Vagina (tissue), 2 donors: ENCODE measurements around the gene LMCD1. TPM values are rescaled to one million over a fixed set of nuclear protein-coding genes. Genes with fewer than 3 reads are reported as not detected.

ENCODE experiments used
- DNase-seq, 2 donors: peaks; one replicate each; pipeline ENCODE4 v3.0.0-alpha.2; 2017; ENCODE audit errors: extremely low spot score in 2 of 2
- H3K27ac ChIP-seq: fragments of 200-600 bp; sonication (generic); one replicate; pipeline ENCODE4 v1.5.1; 2019
- H3K27me3 ChIP-seq: fragments of 200-600 bp; sonication (generic); one replicate; pipeline ENCODE4 v1.5.1; 2019
- H3K36me3 ChIP-seq, 2 donors: fragments of 200-600 bp; sonication (generic); one replicate each; pipeline ENCODE4 v1.5.1; 2017 to 2019
- H3K4me1 ChIP-seq: fragments of 200-600 bp; sonication (generic); one replicate; pipeline ENCODE4 v1.5.1; 2019
- H3K4me3 ChIP-seq, 2 donors: fragments of 200-600 bp; sonication (generic); 1 replicate in 1 of 2; 2 replicates in 1 of 2; pipeline ENCODE4 v1.5.1; 2016 to 2019
- H3K9me3 ChIP-seq: fragments of 200-600 bp; sonication (generic); one replicate; pipeline ENCODE4 v1.5.1; 2019
- POLR2A ChIP-seq, 2 donors: fragments of 450-650 bp; IDR thresholded peaks; one replicate each; pipeline ENCODE4 v1.6.1; 2017; ENCODE audit warnings: antibody characterized with exemption in 2 of 2, mild to moderate bottlenecking in 2 of 2, moderate library complexity in 2 of 2
- POLR2AphosphoS5 ChIP-seq, 2 donors: sonication (generic); formaldehyde crosslinking; IDR thresholded peaks; one replicate each; pipeline ENCODE4 v1.9.0; 2017; ENCODE audit warnings: antibody characterized with exemption in 2 of 2, mild to moderate bottlenecking in 2 of 2, low read depth in 1 of 2; ENCODE audit not compliant: insufficient read depth in 1 of 2
- intact Hi-C: fragments of 100-400 bp; cut with DNase I; formaldehyde crosslinking; loops from one replicate; pipeline ENCODE4 v1.15.1; 2023
- total RNA-seq: library from RNA; depleted of rRNA; stranded (reverse); fragments of >200 nt; gene quantifications from one replicate; pipeline ENCODE4 v1.2.3, GENCODE V29; 2016
- TF ChIP-seq, protein P1 (sequence below), 3 experiments: fragments of 450-650 bp in 2 of 3; fragments of 200-600 bp in 1 of 3; sonication (generic) in 1 of 3; IDR thresholded peaks; one replicate each; pipeline ENCODE4 v1.5.1; 2017 to 2019; ENCODE audit warnings: antibody characterized with exemption in 3 of 3, mild to moderate bottlenecking in 2 of 3, moderate library complexity in 2 of 3

LMCD1 gene
- total RNA-seq, 1 donor from 2014 or later = 78.3 TPM

DNA sequence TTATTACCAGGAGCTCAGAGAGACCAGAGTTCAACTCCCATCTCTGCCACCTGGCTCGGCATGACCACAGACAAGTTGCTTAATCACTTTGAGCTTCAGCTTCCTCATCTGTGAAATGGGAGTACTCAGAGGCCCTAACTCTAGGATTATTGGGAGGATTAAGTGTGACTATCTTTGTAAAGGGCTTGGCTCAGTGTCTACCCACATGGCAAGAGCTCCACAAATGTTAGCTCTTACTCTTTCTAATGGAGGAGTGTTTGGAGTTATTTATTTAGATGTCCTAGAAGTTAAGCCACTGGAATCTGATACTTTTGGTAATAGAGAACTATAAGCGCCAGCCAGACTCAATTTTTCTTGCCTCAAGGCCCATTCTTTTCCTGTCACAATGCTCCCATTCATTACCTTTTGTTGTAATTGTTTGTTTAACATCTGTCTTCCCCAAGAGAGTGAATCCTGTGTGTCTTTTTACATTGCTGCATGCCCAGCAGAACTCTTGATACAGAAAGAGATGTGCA, 12.3 kb upstream of the LMCD1 start:
- Histone ChIP-seq H3K4me3 (no peak overlapping the region), H3K9me3 (no peaks in the 10 kb centered on the region), H3K27ac (peak overlapping the region; percentile 49), H3K27me3 (no peaks in the 10 kb centered on the region), H3K4me1 (peaks cover 24% of the 10 kb centered on the region), H3K36me3 (no peaks in the 10 kb centered on the region)
- no peak for TF ChIP-seq POLR2A (IDR thresholded peaks at IDR 0.05)
- TF ChIP-seq, protein P1, sequence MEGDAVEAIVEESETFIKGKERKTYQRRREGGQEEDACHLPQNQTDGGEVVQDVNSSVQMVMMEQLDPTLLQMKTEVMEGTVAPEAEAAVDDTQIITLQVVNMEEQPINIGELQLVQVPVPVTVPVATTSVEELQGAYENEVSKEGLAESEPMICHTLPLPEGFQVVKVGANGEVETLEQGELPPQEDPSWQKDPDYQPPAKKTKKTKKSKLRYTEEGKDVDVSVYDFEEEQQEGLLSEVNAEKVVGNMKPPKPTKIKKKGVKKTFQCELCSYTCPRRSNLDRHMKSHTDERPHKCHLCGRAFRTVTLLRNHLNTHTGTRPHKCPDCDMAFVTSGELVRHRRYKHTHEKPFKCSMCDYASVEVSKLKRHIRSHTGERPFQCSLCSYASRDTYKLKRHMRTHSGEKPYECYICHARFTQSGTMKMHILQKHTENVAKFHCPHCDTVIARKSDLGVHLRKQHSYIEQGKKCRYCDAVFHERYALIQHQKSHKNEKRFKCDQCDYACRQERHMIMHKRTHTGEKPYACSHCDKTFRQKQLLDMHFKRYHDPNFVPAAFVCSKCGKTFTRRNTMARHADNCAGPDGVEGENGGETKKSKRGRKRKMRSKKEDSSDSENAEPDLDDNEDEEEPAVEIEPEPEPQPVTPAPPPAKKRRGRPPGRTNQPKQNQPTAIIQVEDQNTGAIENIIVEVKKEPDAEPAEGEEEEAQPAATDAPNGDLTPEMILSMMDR (IDR thresholded peaks at IDR 0.05) = no peak
- no peak for TF ChIP-seq POLR2AphosphoS5 (IDR thresholded peaks at IDR 0.05; ENCODE audit: insufficient read depth in 1 of 2, low read depth in 1 of 2)
- DNase-seq = no peak
- intact Hi-C loops = no loop called here

DNA sequence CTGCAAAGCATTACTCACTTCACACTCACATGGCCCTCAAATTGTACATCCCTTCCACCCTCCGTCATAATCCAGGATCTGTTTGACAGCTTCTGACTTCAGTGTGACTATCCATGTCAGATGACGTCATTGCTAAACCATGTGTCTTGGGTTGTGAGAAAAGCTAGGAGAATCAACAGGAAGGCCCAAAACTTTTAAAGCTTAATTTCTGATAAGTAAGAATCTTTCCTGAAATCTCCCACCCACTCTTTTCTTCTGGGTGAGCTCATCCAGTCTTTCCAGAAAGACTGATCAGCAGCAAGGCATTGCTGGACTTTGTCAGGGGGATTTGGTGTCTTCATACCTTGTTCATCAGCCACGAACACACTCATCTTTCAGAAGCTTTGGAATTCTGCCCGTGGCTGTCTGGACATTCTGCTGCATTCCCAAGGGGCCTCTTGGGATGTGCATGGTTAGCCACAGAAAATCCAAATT, 11.5 kb upstream of the LMCD1 start:
- Histone ChIP-seq H3K36me3 (no peaks in the 10 kb centered on the region), H3K27me3 (no peaks in the 10 kb centered on the region), H3K9me3 (no peaks in the 10 kb centered on the region), H3K27ac (peak overlapping the region; percentile 49), H3K4me1 (peaks cover 24% of the 10 kb centered on the region), H3K4me3 (no peak overlapping the region)
- intact Hi-C loops = no loop called here
- no peak for DNase-seq
- TF ChIP-seq POLR2AphosphoS5 (IDR thresholded peaks at IDR 0.05; ENCODE audit: insufficient read depth in 1 of 2, low read depth in 1 of 2) (no peak), POLR2A (IDR thresholded peaks at IDR 0.05) (no peak)
- TF ChIP-seq, protein P1 (IDR thresholded peaks at IDR 0.05) = no peak

DNA sequence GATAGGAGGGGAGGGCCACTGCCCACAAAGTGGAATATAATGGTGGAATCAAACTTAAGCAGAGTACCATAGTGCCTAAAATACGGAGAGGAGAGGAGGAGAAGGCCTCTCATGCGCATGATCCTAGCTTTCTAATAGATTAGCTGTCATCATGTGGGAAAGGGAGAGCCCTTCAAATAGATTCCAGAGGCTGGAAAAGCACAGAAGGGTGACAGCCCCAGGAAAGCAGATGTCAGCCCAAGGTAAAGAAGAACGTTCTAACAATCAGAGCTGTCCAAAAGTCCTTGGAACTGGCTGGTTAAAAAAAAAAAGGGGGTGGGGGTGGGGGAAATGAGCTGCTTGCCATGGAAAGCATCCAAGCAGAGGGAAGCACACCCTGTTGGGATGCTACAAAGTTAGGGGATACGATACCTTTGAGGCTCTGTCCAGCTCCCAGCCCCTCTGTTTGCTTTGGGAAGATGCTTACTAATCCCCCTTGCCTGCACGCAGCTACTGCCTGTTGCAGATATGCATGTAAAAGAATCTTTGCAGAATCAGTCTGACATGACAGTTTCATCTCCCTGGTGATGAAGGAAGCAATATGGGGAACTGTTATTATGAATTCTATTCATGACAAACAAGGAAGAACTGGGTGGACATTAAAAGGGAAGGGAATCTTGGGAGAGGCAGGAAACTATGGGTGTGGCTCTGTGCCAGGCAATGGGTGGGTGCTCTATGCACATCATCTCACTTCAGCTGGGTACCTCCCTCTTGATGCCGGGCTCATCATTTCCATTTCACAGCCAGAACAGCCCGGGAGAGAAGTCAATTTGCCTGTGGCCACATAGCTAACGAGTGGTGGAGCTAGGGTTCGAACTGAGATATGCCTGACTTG, 10.1 kb upstream of the LMCD1 start:
- H3K36me3 ChIP-seq = no peaks in the 10 kb centered on the region
- TF ChIP-seq, protein P1 (IDR thresholded peaks at IDR 0.05) = no peak
- no peak for TF ChIP-seq POLR2A (IDR thresholded peaks at IDR 0.05)
- no peak for TF ChIP-seq POLR2AphosphoS5 (IDR thresholded peaks at IDR 0.05; ENCODE audit: insufficient read depth in 1 of 2, low read depth in 1 of 2)
- peaks cover 24% of the 10 kb centered on the region for H3K4me1 ChIP-seq
- no peak overlapping the region for H3K4me3 ChIP-seq
- no peak overlapping the region for H3K27ac ChIP-seq
- H3K27me3 ChIP-seq = no peaks in the 10 kb centered on the region
- intact Hi-C loops = no loop called here
- H3K9me3 ChIP-seq = no peaks in the 10 kb centered on the region
- DNase-seq = no peak

DNA sequence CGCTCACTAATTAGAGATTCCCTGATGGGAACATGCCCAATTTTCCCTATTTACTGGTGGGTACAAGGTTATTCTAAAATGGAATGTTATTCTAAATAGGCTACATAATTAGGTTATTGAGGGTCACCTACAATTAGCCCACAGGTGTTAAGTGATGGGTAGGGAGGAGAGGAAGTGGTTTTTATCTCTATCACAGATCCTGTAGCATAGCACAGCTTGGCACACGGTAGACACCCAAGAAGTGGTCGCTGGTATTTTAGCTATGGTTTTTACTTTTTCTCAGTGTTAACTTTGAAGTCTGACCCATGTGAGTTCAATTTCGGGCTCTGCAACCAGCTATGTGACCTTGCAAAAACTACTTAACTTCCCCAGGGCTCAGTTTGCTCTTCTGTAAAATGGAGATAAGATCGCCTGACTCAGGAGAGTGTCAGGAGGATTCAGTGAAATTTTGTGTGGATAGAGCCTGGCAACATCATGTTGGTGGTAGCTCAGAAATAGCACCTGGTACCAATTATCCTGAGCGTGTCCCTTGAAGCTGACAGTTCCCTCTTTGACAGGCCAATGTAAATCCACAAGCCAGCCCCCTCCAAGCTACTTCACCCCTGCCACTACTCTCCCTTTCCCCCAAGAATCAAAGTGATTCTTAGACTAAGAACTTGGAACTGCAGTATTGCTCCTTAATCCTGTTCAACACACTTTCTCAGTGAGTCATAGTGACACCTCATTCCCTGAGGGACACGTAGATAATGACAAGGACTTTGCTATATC, 8.7 kb upstream of the LMCD1 start:
- Histone ChIP-seq H3K36me3 (no peaks in the 10 kb centered on the region), H3K4me1 (peaks cover 23% of the 10 kb centered on the region), H3K27ac (no peak overlapping the region), H3K27me3 (no peaks in the 10 kb centered on the region), H3K4me3 (no peak overlapping the region), H3K9me3 (no peaks in the 10 kb centered on the region)
- TF ChIP-seq POLR2A (IDR thresholded peaks at IDR 0.05) (no peak), POLR2AphosphoS5 (IDR thresholded peaks at IDR 0.05; ENCODE audit: insufficient read depth in 1 of 2, low read depth in 1 of 2) (no peak)
- TF ChIP-seq, protein P1 (IDR thresholded peaks at IDR 0.05) = no peak
- DNase-seq = no peak
- intact Hi-C loops = no loop called here
